RWPE2 (cell line): ENCODE data around the gene VGLL4.
A peak's percentile ranks its signal among the peaks of the same experiment; 100 is the strongest.

Source experiments
- ATAC-seq: fragments of 200-7000 bp; cut with Tn5 transposase; 3 replicates; pipeline ENCODE4 v1.9.1; 2021; ENCODE audit warnings: low read depth
- DNase-seq: peaks from one replicate; pipeline ENCODE4 v3.0.0-alpha.2; 2020; ENCODE audit warnings: low spot score
- H3K27ac ChIP-seq: fragments of 450-650 bp; 2 replicates; pipeline ENCODE4 v1.5.1; 2017; ENCODE audit warnings: mild to moderate bottlenecking; ENCODE audit not compliant: poor library complexity, severe bottlenecking
- H3K27me3 ChIP-seq: fragments of 250-450 bp; sonication (Bioruptor Pico); 2 replicates; pipeline ENCODE4 v1.5.1; 2021; ENCODE audit warnings: mild to moderate bottlenecking, moderate library complexity; ENCODE audit not compliant: insufficient read depth, poor library complexity, severe bottlenecking
- H3K36me3 ChIP-seq: fragments of 250-450 bp; sonication (Bioruptor Pico); 2 replicates; pipeline ENCODE4 v1.5.1; 2020; ENCODE audit warnings: low read depth, mild to moderate bottlenecking, moderate library complexity
- H3K4me1 ChIP-seq: fragments of 250-450 bp; sonication (Bioruptor Pico); 2 replicates; pipeline ENCODE4 v1.5.1; 2021; ENCODE audit warnings: mild to moderate bottlenecking, moderate library complexity; ENCODE audit not compliant: insufficient read depth, poor library complexity, severe bottlenecking
- H3K4me3 ChIP-seq: fragments of 250-450 bp; sonication (Bioruptor Pico); 2 replicates; pipeline ENCODE4 v1.5.1; 2021; ENCODE audit warnings: mild to moderate bottlenecking, moderate library complexity; ENCODE audit not compliant: severe bottlenecking
- H3K9me3 ChIP-seq: fragments of 250-450 bp; sonication (Bioruptor Pico); 2 replicates; pipeline ENCODE4 v1.5.1; 2021; ENCODE audit warnings: mild to moderate bottlenecking, moderate library complexity; ENCODE audit not compliant: severe bottlenecking
- TF ChIP-seq, protein P1 (sequence below): fragments of 450-650 bp; IDR thresholded peaks from one replicate; pipeline ENCODE4 v1.5.1; 2017; ENCODE audit warnings: mild to moderate bottlenecking, moderate library complexity; ENCODE audit not compliant: poor library complexity, severe bottlenecking

The VGLL4 gene

DNA sequence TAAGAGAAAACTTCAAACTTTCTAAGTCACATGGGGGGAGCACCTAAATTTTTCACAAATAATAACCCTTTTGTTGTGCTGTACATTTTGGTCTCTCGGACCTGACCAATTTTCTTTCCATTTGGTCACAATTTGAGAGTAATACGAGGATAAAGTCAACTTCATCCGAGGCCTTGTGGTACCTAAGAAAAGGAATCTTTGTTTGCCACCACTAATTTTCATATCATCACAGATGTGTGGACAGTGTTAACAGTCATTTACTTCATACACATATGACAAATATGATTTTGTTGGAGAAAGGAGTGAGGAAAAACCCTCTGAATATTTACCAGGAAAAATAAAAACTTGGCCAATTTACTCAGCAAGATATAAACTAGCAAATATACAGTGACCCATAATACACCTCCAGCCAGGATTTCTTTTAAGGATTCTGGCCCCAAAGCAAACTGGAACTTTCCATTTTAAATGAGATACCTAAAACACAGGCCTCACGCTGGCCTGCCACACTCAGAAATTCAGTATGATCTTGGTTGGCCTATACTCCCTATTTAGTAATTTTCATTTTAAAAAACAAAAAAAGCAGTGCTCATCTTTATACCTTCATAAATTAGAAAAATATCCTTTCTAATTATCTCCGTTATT, 40.7 kb downstream of the VGLL4 start:
- no peak overlapping the region for H3K4me3 ChIP-seq
- no peaks in the 10 kb centered on the region for H3K9me3 ChIP-seq

DNA sequence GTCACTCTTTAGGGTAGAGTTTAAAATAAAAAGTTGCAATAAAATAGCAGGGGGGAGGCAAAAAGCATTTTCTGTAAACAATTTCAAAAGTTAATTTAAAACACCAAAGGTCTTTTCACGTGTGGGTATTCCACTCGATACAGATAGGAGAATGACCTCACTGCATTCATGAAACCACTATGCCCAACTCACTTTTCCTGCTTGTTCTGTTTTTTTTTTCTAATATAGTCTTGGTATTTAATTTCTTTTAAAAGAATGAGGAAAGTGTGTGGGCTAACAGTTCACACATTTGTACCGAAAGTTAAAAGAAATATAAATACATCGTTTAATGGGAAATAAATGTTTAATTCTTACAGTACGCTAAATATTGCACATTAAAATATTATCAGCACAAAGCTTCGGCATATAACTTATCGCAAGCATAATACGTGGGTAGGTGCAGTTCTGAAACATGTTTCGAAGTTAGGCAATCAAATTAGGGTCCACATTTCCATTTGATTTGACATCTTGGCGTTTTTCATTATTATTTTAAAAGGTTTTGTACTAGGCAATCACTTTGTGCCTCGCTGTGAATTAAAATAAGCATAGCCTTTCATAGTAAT, 41.4 kb downstream of the VGLL4 start:
- no peaks in the 10 kb centered on the region for H3K9me3 ChIP-seq
- ATAC-seq (no peak), DNase-seq (no peak)
- H3K36me3 ChIP-seq, result peaks cover 17% of the 10 kb centered on the region
- TF ChIP-seq, protein P1, sequence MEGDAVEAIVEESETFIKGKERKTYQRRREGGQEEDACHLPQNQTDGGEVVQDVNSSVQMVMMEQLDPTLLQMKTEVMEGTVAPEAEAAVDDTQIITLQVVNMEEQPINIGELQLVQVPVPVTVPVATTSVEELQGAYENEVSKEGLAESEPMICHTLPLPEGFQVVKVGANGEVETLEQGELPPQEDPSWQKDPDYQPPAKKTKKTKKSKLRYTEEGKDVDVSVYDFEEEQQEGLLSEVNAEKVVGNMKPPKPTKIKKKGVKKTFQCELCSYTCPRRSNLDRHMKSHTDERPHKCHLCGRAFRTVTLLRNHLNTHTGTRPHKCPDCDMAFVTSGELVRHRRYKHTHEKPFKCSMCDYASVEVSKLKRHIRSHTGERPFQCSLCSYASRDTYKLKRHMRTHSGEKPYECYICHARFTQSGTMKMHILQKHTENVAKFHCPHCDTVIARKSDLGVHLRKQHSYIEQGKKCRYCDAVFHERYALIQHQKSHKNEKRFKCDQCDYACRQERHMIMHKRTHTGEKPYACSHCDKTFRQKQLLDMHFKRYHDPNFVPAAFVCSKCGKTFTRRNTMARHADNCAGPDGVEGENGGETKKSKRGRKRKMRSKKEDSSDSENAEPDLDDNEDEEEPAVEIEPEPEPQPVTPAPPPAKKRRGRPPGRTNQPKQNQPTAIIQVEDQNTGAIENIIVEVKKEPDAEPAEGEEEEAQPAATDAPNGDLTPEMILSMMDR, result no peak
- H3K27me3 ChIP-seq, result no peaks in the 10 kb centered on the region
- H3K27ac ChIP-seq, result peak overlapping the region; percentile 93
- H3K4me1 ChIP-seq, result peaks cover 41% of the 10 kb centered on the region
- no peak overlapping the region for H3K4me3 ChIP-seq

More for the DNA sequence above, 40.7 kb downstream of the VGLL4 start:
- DNase-seq (no peak), ATAC-seq (no peak)
- Histone ChIP-seq H3K4me1 (peaks cover 47% of the 10 kb centered on the region), H3K36me3 (peaks cover 17% of the 10 kb centered on the region), H3K27me3 (no peaks in the 10 kb centered on the region), H3K27ac (peak overlapping the region; percentile 93)
- TF ChIP-seq, protein P1, result no peak

DNA sequence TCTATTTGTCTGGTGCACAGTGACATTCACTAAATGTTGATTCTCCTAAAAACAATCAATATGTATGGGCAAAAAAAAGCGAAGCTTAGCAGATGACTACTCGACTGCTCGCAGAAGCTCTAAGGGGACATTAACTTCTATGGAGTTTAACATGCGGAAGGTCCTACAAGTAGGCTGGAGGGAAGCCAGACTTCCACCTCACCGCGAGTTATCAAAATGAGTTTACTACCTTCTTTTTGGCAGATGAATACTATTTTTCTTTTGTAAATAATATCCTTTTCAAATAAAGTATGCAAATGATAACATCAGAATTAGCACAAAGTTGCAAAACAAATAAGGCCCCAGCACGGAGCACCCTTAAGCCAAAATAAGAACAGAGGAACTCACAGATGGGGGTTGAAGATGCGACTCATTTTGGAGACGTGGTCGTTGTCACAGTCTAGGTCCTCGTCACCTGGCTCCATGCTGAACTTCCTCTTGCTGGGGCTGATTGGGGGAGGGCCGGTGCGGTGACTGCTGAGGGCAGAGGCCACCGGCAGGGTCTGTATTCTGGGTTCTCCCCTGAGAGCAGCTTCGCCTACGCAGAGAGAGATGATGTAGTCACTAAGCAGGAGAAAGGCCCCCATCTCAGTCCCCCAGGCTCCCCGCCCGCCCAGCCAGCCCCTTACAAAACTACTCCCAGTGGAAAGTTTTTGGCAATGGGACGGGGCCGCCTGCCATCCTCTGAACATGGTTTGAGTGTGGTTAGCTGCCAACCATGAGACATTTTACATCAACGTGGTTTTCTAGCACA, 42.1 kb downstream of the VGLL4 start:
- TF ChIP-seq, protein P1, result no peak
- H3K27me3 ChIP-seq, result no peaks in the 10 kb centered on the region
- H3K4me3 ChIP-seq, result no peak overlapping the region
- H3K36me3 ChIP-seq, result peaks cover 15% of the 10 kb centered on the region
- ATAC-seq (no peak), DNase-seq (no peak)
- peak overlapping the region; percentile 93 for H3K27ac ChIP-seq
- no peaks in the 10 kb centered on the region for H3K9me3 ChIP-seq
- H3K4me1 ChIP-seq, result peaks cover 34% of the 10 kb centered on the region

DNA sequence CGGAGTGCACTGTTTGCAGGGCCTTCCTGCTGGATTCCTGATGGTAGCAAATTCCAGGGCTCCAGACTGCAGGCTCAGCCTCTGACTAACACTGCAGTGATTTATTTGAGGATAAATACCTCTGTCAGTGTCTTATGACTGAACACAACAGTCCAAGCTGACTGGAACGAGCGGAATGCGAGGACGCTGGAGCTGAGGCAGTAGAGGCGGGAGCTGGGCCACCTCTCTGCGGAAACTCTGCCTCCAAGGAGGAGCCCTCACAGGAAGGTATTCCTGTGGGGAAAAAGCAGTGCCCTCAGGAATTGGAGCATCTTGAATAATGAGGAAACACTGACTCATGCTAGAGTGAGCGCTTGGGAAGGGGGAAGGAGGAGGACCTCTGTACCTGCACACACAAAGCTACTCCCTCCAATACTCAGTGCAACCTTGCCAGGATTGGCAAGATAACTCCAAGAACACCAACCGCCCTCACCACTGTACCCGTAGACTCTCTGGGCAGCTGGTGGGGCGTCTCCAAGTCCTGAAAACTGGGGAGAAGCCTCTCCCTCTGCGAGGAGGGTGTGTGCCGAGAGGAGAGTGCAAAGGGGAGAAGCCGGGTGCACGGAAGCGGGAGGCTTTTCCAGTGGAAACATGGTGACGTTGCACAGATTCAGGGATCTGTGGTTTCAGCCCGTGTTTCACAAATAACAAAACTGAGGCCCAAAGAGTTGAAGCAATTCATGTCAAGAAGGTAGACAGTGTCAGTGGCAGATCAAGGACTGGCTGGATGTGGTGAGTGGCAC, 43.0 kb downstream of the VGLL4 start:
- ATAC-seq (peak; percentile 98), DNase-seq (peak; percentile 97)
- peak overlapping the region; percentile 93 for H3K27ac ChIP-seq
- TF ChIP-seq, protein P1, result no peak
- no peaks in the 10 kb centered on the region for H3K27me3 ChIP-seq
- peaks cover 34% of the 10 kb centered on the region for H3K4me1 ChIP-seq
- peaks cover 15% of the 10 kb centered on the region for H3K36me3 ChIP-seq
- no peaks in the 10 kb centered on the region for H3K9me3 ChIP-seq
- H3K4me3 ChIP-seq, result no peak overlapping the region
